Activated CD8-positive, alpha-beta memory T cell treated with anti-CD3 and anti-CD28 coated beads, Interleukin-2, amount 10 ng/mL, durations not matched to agents 7 days and 5 days (primary cell): ENCODE results near the gene EFHD2. TPM values are rescaled to one million over a fixed set of nuclear protein-coding genes. Genes with fewer than 3 reads are reported as not detected.
"Not testable (repeated sequence)": the region's sequence is repeated elsewhere in the genome, so short reads cannot be mapped to it uniquely, and the experiment has no call there.

Source experiments
- ATAC-seq: fragments of 150-1000 bp; cut with Tn5 transposase; one replicate; pipeline ENCODE4 v1.10.0; 2021; ENCODE audit warnings: moderate library complexity
- CTCF ChIA-PET: fragments of 350-600 bp; sonication (Branson Sonifier 250); formaldehyde crosslinking; loops from one replicate; lab custom pipeline; 2021; ENCODE audit warnings: antibody characterized with exemption; lab: Charles Lee
- DNase-seq: peaks from one replicate; pipeline ENCODE4 v3.0.0-alpha.2; 2020
- H3K27ac Mint-ChIP-seq: one replicate; pipeline ENCODE4 v1.8.0; 2021; ENCODE audit warnings: mild to moderate bottlenecking, mixed read lengths
- H3K27me3 Mint-ChIP-seq: one replicate; pipeline ENCODE4 v1.8.0; 2021; ENCODE audit warnings: mixed read lengths
- H3K36me3 Mint-ChIP-seq: one replicate; pipeline ENCODE4 v1.8.0; 2021; ENCODE audit warnings: mild to moderate bottlenecking, mixed read lengths
- H3K4me1 Mint-ChIP-seq: one replicate; pipeline ENCODE4 v1.8.0; 2021; ENCODE audit warnings: mixed read lengths
- H3K4me3 Mint-ChIP-seq: one replicate; pipeline ENCODE4 v1.8.0; 2021; ENCODE audit warnings: mild to moderate bottlenecking, moderate library complexity, mixed read lengths
- H3K9me3 Mint-ChIP-seq: one replicate; pipeline ENCODE4 v1.8.0; 2022; ENCODE audit warnings: low read depth, mixed read lengths
- total RNA-seq, 2 experiments: library from RNA; stranded (reverse); gene quantifications; one replicate each; pipeline ENCODE4 v1.2.3, GENCODE V29; 2021

The EFHD2 gene
- total RNA-seq, 2 experiments from 2014 or later = 95.4 to 98.9 TPM

DNA sequence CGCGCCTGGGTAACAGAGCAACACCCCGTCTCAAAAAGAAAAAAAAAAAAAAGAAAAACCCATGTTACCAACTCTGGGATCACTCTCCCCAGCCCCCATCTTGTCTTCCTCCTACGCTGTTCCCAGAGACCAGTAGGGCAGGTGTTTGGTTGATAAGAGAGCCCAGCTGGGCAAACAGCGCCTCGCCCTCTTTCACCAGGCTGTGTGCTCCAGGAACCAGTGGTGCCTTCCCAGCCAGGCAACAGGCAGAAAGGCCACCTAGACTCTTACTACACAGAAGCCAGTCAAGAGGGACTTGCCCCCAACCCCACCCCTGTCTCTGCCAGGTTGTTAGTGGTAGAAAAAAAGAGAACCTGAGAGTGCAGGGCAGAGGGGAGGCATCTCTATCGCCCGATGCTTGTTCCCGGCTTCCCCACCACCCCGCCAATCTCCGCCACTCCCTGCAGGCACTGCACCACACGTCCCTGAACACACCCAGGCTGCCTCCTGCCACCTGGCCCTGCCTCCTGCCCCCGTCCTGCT, 14.5 kb downstream of the EFHD2 start:
- H3K9me3 Mint-ChIP-seq = no peaks in the 10 kb centered on the region
- H3K27ac Mint-ChIP-seq = no peak overlapping the region
- DNase-seq (no peak), ATAC-seq (no peak)
- peaks cover 28% of the 10 kb centered on the region for H3K4me1 Mint-ChIP-seq
- H3K27me3 Mint-ChIP-seq = no peaks in the 10 kb centered on the region
- CTCF ChIA-PET = interaction anchor here (0.6 to 3.5 kb wide), 3 partner anchors 12 to 145 kb away, joined by 3 to 16 read pairs (median 3); no protein-coding TSS in a partner anchor
- peaks cover 14% of the 10 kb centered on the region for H3K36me3 Mint-ChIP-seq
- no peak overlapping the region for H3K4me3 Mint-ChIP-seq

DNA sequence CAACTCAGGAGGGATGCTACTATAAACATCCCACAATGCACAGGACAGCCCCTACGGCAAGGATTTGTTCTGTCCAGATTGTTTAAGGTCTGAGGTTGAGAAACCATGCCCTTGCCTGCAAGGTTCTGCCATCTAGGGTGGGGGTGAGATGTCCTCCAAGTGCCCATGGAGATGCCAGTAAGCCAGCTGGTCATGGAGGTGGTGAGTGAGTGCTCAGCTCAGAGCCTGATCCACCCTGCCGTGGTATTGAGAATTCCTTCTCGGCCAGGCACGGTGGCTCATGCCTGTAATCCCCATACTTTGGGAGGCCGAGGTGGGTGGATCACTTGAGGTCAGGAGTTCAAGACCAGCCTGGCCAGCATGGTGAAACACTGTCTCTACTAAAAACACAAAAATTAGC, 15.3 kb downstream of the EFHD2 start:
- Mint-ChIP-seq H3K4me3 (no peak overlapping the region), H3K36me3 (peaks cover 10% of the 10 kb centered on the region), H3K9me3 (no peaks in the 10 kb centered on the region), H3K4me1 (peaks cover 23% of the 10 kb centered on the region), H3K27me3 (no peaks in the 10 kb centered on the region), H3K27ac (no peak overlapping the region)
- DNase-seq (no peak), ATAC-seq (no peak)
- CTCF ChIA-PET = interaction anchor here (0.8 to 4.5 kb wide), 2 partner anchors 13 to 101 kb away, joined by 3 to 27 read pairs; no protein-coding TSS in a partner anchor

DNA sequence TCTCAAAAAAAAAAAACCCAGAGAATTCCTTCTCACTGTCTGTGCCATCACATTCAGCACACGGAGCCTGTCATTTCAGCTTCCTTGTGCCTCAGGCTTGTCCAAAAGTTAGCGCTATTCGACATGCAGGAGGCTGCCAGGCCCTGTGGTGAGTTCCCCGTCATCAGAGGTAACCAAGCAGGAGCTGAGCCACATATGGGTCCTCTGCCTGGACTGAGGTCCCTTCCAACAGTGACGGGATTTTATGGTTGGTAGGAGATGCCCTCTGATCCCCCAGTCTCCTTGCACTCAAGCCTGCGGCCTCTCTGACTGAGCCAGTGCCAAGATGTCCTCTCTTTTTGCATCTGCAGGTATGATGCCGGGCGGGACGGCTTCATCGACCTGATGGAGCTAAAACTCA, 15.8 kb downstream of the EFHD2 start:
- no peak overlapping the region for H3K4me3 Mint-ChIP-seq
- ATAC-seq (no peak), DNase-seq (no peak)
- peaks cover 21% of the 10 kb centered on the region for H3K4me1 Mint-ChIP-seq
- H3K27ac Mint-ChIP-seq = no peak overlapping the region
- H3K36me3 Mint-ChIP-seq = peaks cover 7% of the 10 kb centered on the region
- no peaks in the 10 kb centered on the region for H3K9me3 Mint-ChIP-seq
- no peaks in the 10 kb centered on the region for H3K27me3 Mint-ChIP-seq
- CTCF ChIA-PET = interaction anchor here (1.2 to 4.5 kb wide), 2 partner anchors 25 to 101 kb away, joined by 3 to 27 read pairs; no protein-coding TSS in a partner anchor

DNA sequence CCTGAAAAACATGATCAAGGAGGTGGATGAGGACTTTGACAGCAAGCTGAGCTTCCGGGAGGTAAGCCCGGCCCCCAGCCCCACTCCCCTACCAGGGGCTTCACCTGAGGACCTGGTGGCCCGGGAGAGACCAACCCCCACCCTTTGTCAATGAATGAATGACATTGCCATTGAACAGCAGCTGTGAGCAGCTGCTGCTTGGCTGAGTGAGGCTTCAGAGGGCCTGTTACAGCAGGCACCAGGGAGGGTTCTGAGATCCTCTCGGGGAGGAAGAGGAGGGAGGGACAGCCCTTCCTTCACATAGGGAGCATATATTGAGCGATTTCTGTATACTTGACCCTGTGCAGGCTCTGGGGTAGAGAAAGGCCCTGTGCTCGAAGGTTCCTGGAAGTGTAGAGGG, 16.3 kb downstream of the EFHD2 start:
- H3K27me3 Mint-ChIP-seq = no peaks in the 10 kb centered on the region
- no peak overlapping the region for H3K4me3 Mint-ChIP-seq
- no peak for DNase-seq
- H3K4me1 Mint-ChIP-seq = peaks cover 18% of the 10 kb centered on the region
- H3K36me3 Mint-ChIP-seq = peaks cover 4% of the 10 kb centered on the region
- ATAC-seq = no peak
- no peaks in the 10 kb centered on the region for H3K9me3 Mint-ChIP-seq
- H3K27ac Mint-ChIP-seq = peak overlapping the region; percentile 54
- CTCF ChIA-PET = interaction anchor here (0.7 to 4.5 kb wide), 3 partner anchors 26 to 102 kb away, joined by 3 to 27 read pairs (median 3); no protein-coding TSS in a partner anchor

DNA sequence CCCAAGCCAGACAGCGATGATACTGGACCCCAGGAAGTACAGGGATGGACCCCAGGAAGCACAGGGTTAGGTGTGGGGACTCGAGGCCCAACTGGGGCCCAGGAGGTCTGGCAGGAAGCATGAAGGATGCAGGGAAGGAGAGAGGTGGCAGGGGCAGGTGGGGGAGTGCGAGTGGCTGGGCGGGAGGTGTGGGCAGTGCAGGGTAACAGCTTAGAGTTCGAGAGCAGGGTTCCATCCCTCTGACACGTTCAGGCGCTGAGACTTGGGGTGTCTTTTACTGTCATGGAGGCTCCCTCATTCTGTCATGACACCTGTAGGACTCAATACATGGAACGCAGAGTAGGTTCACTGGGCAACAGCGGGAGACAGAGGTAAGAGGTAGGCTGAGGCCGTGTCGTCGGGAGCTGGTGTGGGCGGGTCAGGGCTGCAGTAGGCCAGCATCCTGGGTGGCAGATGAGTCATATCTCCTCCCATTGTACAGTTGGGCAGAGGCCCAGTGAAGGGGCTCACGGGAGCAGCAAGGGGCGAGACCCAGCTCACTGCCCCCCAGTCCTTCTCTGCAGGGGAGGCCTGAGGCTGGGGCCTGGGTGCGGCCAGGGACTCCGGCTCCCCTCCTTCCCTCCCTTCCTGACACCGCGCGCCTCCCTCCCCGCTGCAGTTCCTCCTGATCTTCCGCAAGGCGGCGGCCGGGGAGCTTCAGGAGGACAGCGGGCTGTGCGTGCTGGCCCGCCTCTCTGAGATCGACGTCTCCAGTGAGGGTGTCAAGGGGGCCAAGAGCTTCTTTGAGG, 17.0 kb downstream of the EFHD2 start:
- Mint-ChIP-seq H3K4me1 (peaks cover 17% of the 10 kb centered on the region), H3K27ac (peak overlapping the region; percentile 54), H3K9me3 (no peaks in the 10 kb centered on the region), H3K36me3 (peaks cover 1% of the 10 kb centered on the region), H3K4me3 (no peak overlapping the region), H3K27me3 (no peaks in the 10 kb centered on the region)
- no peak for ATAC-seq
- no peak for DNase-seq
- CTCF ChIA-PET = interaction anchor here (0.7 to 4.5 kb wide), 3 partner anchors 27 to 103 kb away, joined by 3 to 27 read pairs (median 3); no protein-coding TSS in a partner anchor

DNA sequence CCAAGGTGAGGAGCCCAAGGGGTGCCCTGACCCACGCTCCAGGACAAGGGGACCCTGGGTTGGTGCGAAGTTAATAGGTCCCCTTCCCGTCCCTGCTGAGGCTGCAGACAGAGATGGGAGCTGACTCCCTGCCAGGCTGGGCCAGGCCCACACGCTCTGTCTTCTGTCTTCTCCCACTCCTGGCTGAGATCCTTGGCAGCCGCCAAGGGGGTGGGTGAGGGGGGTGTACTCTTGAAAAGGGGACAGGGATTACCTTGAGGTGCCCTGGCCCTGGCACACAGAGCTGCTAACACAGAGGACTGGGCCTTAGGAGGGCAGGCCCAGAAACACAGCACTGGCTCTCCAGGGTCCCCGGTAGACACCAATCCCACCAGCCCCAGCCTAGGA, 17.6 kb downstream of the EFHD2 start:
- Mint-ChIP-seq H3K4me3 (no peak overlapping the region), H3K36me3 (no peaks in the 10 kb centered on the region), H3K27ac (no peak overlapping the region), H3K9me3 (no peaks in the 10 kb centered on the region), H3K27me3 (no peaks in the 10 kb centered on the region), H3K4me1 (peaks cover 17% of the 10 kb centered on the region)
- no peak for DNase-seq
- ATAC-seq = no peak
- CTCF ChIA-PET = interaction anchor here (4.5 kb wide), 1 partner anchor 103 kb away, joined by 27 read pairs; no protein-coding TSS in a partner anchor

DNA sequence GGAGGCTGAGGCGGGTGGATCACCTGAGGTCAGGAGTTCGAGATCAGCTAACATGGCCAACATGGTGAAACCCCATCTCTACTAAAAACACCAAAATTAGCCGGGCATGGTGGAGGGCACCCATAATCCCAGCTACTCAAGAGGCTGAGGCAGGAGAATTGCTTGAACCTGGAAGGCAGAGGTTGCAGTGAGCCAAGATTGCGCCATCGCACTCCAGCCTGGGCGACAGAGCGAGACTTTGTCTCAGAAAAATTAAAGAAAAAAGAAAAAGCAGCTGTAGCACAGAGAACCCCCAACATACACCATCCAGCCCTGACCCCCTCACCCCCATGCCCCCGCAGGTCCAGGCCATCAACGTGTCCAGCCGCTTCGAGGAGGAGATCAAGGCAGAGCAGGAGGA, 18.6 kb downstream of the EFHD2 start:
- not testable (repeated sequence) for H3K4me3 Mint-ChIP-seq

DNA sequence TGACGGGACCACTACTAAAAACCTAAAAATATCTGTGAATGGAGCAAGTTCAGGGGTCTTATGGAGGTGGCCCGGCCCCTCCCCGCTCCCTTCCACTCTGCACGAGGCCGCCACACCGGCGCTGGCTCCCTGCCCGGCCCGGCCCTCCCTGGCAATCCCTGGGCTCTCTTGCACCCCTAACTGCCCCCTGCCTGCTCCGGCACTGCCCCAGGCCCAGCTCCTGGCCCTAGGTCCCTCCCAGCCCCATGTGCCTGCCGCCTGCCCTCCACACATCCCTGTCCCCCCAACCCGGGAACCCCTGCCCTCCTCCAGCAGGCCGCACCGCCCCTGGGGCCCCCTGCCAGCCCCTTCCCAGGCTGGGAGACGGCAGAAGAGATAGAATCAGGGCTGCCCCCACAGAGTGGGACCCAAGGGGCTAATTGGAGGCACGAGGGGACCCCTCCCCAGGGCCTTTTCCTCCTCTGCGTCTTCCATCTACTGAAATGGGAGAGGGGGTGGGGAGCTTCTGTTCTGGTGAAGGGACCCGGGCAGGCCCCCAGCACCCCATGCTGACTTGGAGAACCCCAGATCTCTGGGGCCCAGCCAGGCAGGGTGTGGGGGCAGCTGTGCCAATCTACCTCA, 19.2 kb downstream of the EFHD2 start:
- Mint-ChIP-seq H3K27ac (no peak overlapping the region), H3K36me3 (no peaks in the 10 kb centered on the region), H3K4me3 (no peak overlapping the region), H3K4me1 (peaks cover 17% of the 10 kb centered on the region), H3K9me3 (no peaks in the 10 kb centered on the region), H3K27me3 (no peaks in the 10 kb centered on the region)
- DNase-seq = no peak
- ATAC-seq = no peak
- CTCF ChIA-PET = interaction anchor here (1.2 to 4.5 kb wide), 3 partner anchors 26 to 105 kb away, joined by 4 to 27 read pairs (median 15); no protein-coding TSS in a partner anchor

More for the DNA sequence above, 18.6 kb downstream of the EFHD2 start:
- H3K9me3 Mint-ChIP-seq, H3K27me3 Mint-ChIP-seq, DNase-seq, H3K36me3 Mint-ChIP-seq, ATAC-seq, H3K27ac Mint-ChIP-seq: not testable (repeated sequence)
- CTCF ChIA-PET = interaction anchor here (1.2 to 4.5 kb wide), 2 partner anchors 25 to 104 kb away, joined by 4 to 27 read pairs; no protein-coding TSS in a partner anchor
- peaks cover 17% of the 10 kb centered on the region for H3K4me1 Mint-ChIP-seq

DNA sequence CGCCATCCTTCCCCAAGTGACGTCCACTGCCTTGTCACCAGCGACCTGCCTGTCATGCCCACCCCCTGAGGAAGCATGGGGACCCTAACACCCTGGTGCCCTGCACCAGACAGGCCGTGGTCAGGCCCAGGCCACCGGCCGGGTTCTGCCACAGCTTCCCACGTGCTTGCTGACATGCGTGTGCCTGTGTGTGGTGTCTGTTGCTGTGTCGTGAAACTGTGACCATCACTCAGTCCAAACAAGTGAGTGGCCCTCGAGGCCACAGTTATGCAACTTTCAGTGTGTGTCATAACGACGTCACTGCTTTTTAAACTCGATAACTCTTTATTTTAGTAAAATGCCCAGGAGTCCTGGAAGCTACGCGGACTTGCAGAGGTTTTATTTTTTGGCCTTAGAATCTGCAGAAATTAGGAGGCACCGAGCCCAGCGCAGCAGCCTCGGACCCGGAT, 20.0 kb downstream of the EFHD2 start:
- Mint-ChIP-seq H3K4me1 (peaks cover 15% of the 10 kb centered on the region), H3K36me3 (no peaks in the 10 kb centered on the region), H3K27me3 (no peaks in the 10 kb centered on the region), H3K27ac (no peak overlapping the region), H3K9me3 (no peaks in the 10 kb centered on the region), H3K4me3 (no peak overlapping the region)
- ATAC-seq (no peak), DNase-seq (no peak)
- CTCF ChIA-PET = interaction anchor here (0.9 to 8.7 kb wide), 8 partner anchors 9 to 126 kb away, joined by 4 to 153 read pairs (median 12); no protein-coding TSS in a partner anchor

DNA sequence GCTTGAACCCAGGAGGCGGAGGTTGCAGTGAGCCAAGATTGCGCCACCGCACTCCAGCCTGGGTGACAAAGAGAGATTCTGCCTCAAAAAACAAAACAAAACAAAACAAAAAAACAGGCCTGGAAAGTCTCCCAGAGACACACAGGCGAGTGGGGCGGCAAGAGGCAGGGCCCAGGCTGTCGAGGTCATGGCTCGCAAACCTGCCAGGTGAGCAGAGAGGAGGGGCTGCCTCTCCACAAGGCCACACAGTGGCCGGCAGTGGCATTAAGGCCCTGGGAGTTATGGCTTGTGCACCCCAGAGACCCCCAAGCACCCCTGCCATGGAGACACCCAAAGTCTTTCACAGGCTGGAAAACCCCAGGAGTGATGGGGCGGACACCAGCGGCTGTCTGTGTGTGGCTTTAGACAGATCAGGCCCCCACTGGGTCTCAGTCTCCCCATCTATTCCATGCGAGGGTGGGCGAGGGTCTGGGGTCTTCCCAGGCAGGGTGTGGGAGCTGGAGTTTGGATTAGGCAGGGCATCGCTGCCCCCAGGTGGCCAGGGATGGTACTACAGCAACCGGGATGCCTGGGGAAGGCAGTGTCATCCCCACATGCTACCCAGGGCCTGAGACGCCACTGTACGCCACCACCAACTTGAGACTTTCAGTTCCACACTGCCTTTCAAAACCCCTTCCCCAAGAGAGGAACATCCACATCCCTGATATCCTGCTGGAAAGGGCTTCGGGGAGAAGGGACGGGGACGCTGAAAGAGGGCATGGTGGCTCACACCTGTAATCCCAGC, 21.3 kb downstream of the EFHD2 start:
- CTCF ChIA-PET = interaction anchor here (0.8 to 8.7 kb wide), 28 partner anchors 11 to 302 kb away, joined by 3 to 153 read pairs (median 5); no protein-coding TSS in a partner anchor
- Mint-ChIP-seq H3K27me3 (no peaks in the 10 kb centered on the region), H3K36me3 (no peaks in the 10 kb centered on the region), H3K4me1 (peaks cover 8% of the 10 kb centered on the region), H3K27ac (no peak overlapping the region), H3K4me3 (no peak overlapping the region), H3K9me3 (no peaks in the 10 kb centered on the region)
- peak; percentile 74 for DNase-seq
- ATAC-seq = peak; percentile 71

DNA sequence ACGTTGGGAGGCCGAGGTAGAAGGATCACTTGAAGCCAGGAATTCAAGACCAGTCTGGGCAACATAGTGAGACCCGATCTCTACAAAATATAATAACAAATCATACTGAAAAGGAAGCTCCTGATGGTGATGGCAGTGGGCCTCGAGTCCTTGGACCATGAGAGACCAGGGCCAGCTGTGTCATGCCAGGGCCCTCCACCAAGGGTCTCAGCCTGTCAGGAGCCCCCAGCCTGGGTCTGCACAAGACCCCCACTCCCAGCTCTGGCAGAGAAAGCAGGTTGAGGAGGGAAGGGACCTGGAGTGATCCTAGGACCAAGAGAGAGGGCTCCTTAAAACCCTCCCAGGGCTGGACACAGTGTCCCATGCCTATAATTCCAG, 21.9 kb downstream of the EFHD2 start:
- DNase-seq = no peak
- Mint-ChIP-seq H3K36me3 (no peaks in the 10 kb centered on the region), H3K27me3 (no peaks in the 10 kb centered on the region), H3K4me1 (peaks cover 2% of the 10 kb centered on the region), H3K4me3 (no peak overlapping the region), H3K27ac (no peak overlapping the region), H3K9me3 (no peaks in the 10 kb centered on the region)
- no peak for ATAC-seq
- CTCF ChIA-PET = interaction anchor here (1.0 to 8.7 kb wide), 24 partner anchors 10 to 303 kb away, joined by 3 to 153 read pairs (median 5); no protein-coding TSS in a partner anchor

DNA sequence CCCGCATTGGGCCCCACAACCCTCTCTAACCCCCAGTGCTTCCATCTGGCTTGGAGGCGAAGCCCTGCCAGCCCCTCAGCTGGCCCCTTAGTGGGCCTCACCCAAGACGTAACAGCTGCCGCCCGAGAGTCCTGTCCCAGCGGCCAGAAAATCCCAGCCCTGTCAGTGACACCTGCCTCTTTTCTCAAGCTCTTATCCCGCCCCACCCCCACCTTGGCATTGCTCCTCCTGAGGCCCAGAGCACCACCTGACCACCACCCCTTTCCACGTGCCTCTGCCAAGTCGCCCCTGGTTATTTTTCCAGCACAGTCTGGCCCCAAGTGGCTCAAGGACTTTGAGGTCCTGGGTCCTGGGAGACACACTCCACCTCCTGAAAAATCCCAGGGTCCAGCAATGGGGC, 22.6 kb downstream of the EFHD2 start:
- ATAC-seq (no peak), DNase-seq (no peak)
- CTCF ChIA-PET = interaction anchor here (1.0 to 8.7 kb wide), 17 partner anchors 9 to 303 kb away, joined by 3 to 153 read pairs (median 6); no protein-coding TSS in a partner anchor
- H3K4me3 Mint-ChIP-seq = no peak overlapping the region
- no peaks in the 10 kb centered on the region for H3K36me3 Mint-ChIP-seq
- no peak overlapping the region for H3K27ac Mint-ChIP-seq
- no peaks in the 10 kb centered on the region for H3K4me1 Mint-ChIP-seq
- H3K27me3 Mint-ChIP-seq = no peaks in the 10 kb centered on the region
- H3K9me3 Mint-ChIP-seq = no peaks in the 10 kb centered on the region
